Measurements from ENCODE around the gene CCR1.
"Not testable (repeated sequence)": the region's sequence is repeated elsewhere in the genome, so short reads cannot be mapped to it uniquely, and the experiment has no call there.

The CCR1 gene

DNA sequence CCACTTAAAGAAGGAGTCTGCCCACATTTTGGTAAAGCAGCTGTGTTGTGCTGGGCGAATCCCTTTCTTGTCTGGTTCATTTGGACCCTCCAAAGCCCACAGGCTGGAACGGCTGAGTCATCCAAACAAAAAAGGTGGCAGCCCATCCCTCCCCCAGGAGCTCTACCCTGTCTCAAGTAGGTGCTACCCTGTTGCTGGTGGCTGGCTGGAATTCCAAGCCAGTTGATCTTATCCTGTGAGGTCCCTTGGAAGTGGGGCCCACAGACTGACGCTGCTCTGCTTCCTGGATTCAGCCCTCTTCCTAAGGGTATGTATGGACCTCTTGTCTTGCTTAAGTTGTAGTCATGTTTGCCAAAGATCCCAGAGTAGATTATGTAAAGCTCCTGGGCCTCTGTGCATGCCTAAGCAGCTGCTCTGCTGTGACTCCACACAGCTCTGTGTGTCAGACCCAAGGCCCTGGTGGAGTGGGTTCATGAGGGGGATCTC lies 44.5 kb downstream of the CCR1 start:
- DNase-seq: no peak

- DNase-seq: no peak
Measured at GRCh38 chr3:46162975-46163555, 45.0 kb downstream of the CCR1 start.

GRCh38 chr3:46157685-46158084 lies 50.4 kb downstream of the CCR1 start:
- DNase-seq: not testable (repeated sequence)

DNA sequence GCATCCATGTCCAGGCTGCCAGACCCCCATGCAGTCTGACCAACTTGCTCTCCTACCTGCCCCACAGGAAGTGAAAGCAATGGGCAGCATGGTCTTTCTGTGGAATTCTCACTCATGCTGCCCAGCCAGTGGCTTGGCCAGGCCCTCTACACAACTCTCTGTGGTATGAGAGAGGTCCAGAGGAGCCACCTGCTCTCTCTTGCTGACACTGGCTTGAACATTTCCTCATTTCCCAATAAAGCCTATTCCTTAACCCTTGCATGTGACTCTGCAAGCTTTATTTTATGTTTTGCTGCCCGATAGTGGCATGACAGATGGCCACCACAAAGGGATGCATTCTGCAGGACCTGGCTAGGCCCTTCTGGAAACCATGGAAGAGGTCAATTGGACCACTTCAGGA lies 53.8 kb downstream of the CCR1 start:
- DNase-seq: no peak

All from left hindlimb (tissue), 1 donor.